Suprapubic skin (tissue), 3 donors: Measurements from ENCODE around the gene PET100.

Experiments
- CTCF ChIP-seq, 2 donors: fragments of 200-600 bp in 1 of 2; fragments of 450-650 bp in 1 of 2; sonication (generic) in 1 of 2; IDR thresholded peaks; one replicate each; pipeline ENCODE4 v1.5.1; 2016 to 2019; ENCODE audit warnings: antibody characterized with exemption in 2 of 2, mild to moderate bottlenecking in 1 of 2, moderate library complexity in 1 of 2
- EP300 ChIP-seq: sonication (generic); formaldehyde crosslinking; IDR thresholded peaks from one replicate; pipeline ENCODE4 v1.6.1; 2017; ENCODE audit warnings: antibody characterized with exemption
- POLR2A ChIP-seq, 2 donors: fragments of 450-650 bp; IDR thresholded peaks; one replicate each; pipeline ENCODE4 v1.6.1; 2017; ENCODE audit warnings: antibody characterized with exemption in 2 of 2, mild to moderate bottlenecking in 2 of 2, moderate library complexity in 2 of 2

GRCh38 chr19:7678971-7679751 lies 49.6 kb downstream of the PET100 start:
- TF ChIP-seq EP300 = no peak
- TF ChIP-seq POLR2A (IDR thresholded peaks at IDR 0.05) = no peak
- no peak for TF ChIP-seq CTCF (IDR thresholded peaks at IDR 0.05)
